ENCODE results near the gene FCHO1.

- TF ChIP-seq EZH2 (IDR thresholded peaks at IDR 0.05; ENCODE audit: low read depth, unreplicated experiment), result no peak
- no peak for TF ChIP-seq CTCF (conservative IDR thresholded peaks at IDR 0.05; ENCODE audit: low read depth in 2 of 2)
- TF ChIP-seq NANOG (IDR thresholded peaks at IDR 0.05; ENCODE audit: borderline replicate concordance), result no peak
- TF ChIP-seq, protein P1, sequence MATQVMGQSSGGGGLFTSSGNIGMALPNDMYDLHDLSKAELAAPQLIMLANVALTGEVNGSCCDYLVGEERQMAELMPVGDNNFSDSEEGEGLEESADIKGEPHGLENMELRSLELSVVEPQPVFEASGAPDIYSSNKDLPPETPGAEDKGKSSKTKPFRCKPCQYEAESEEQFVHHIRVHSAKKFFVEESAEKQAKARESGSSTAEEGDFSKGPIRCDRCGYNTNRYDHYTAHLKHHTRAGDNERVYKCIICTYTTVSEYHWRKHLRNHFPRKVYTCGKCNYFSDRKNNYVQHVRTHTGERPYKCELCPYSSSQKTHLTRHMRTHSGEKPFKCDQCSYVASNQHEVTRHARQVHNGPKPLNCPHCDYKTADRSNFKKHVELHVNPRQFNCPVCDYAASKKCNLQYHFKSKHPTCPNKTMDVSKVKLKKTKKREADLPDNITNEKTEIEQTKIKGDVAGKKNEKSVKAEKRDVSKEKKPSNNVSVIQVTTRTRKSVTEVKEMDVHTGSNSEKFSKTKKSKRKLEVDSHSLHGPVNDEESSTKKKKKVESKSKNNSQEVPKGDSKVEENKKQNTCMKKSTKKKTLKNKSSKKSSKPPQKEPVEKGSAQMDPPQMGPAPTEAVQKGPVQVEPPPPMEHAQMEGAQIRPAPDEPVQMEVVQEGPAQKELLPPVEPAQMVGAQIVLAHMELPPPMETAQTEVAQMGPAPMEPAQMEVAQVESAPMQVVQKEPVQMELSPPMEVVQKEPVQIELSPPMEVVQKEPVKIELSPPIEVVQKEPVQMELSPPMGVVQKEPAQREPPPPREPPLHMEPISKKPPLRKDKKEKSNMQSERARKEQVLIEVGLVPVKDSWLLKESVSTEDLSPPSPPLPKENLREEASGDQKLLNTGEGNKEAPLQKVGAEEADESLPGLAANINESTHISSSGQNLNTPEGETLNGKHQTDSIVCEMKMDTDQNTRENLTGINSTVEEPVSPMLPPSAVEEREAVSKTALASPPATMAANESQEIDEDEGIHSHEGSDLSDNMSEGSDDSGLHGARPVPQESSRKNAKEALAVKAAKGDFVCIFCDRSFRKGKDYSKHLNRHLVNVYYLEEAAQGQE (IDR thresholded peaks at IDR 0.05; ENCODE audit: unreplicated experiment), result no peak
- TF ChIP-seq CREB1 (CRISPR knock-in tag; IDR thresholded peaks at IDR 0.05; ENCODE audit: low read depth), result no peak
- TF ChIP-seq POLR2AphosphoS5 (IDR thresholded peaks at IDR 0.05; ENCODE audit: low read depth), result no peak
- TF ChIP-seq ZNF114 (CRISPR knock-in tag; IDR thresholded peaks at IDR 0.05), result no peak
- TF ChIP-seq JUNB (IDR thresholded peaks at IDR 0.05; ENCODE audit: unreplicated experiment), result no peak
- no peak for TF ChIP-seq EZH2phosphoT487 (IDR thresholded peaks at IDR 0.05; ENCODE audit: unreplicated experiment)
- no peak for TF ChIP-seq ZNF462 (CRISPR knock-in tag; IDR thresholded peaks at IDR 0.05)
Measured at GRCh38 chr19:17752865-17753639, 1.8 kb downstream of the FCHO1 start.

Measured in GM23338 (cell line).